ENCODE data around the gene BICDL1.

DNA sequence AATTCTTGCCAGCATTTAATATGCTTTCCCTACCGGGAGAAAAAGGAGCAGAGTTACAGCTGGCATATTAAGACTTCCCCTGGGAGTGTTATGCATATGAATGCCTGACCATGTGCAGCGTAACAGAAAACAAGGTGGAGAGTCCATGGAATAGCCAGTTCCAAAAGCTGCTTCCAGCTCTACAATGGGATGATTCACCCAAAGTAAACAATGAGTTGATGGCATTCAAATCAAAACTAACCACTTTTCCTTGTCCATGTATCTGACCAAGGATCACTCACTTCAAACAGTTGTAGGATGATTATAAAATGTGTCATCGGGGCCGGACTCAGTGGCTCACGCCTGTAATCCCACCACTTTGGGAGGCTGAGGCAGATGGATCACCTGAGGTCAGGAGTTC is 48.1 kb upstream of the BICDL1 start:
- TF ChIP-seq, protein P1, sequence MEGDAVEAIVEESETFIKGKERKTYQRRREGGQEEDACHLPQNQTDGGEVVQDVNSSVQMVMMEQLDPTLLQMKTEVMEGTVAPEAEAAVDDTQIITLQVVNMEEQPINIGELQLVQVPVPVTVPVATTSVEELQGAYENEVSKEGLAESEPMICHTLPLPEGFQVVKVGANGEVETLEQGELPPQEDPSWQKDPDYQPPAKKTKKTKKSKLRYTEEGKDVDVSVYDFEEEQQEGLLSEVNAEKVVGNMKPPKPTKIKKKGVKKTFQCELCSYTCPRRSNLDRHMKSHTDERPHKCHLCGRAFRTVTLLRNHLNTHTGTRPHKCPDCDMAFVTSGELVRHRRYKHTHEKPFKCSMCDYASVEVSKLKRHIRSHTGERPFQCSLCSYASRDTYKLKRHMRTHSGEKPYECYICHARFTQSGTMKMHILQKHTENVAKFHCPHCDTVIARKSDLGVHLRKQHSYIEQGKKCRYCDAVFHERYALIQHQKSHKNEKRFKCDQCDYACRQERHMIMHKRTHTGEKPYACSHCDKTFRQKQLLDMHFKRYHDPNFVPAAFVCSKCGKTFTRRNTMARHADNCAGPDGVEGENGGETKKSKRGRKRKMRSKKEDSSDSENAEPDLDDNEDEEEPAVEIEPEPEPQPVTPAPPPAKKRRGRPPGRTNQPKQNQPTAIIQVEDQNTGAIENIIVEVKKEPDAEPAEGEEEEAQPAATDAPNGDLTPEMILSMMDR (conservative IDR thresholded peaks at IDR 0.05 in 1 of 2, IDR thresholded peaks at IDR 0.05 in 1 of 2; ENCODE audit: low read depth in 1 of 2, low read length in 2 of 2), result no peak
- TF ChIP-seq EZH2 (IDR thresholded peaks at IDR 0.05; ENCODE audit: low read length, missing control alignments), result no peak
